SK-N-SH treated with all-trans-retinoic acid at 6 μM for 48 hours (cell line): ENCODE measurements around the gene TRIM6.
"Not testable (repeated sequence)": the region's sequence is repeated elsewhere in the genome, so short reads cannot be mapped to it uniquely, and the experiment has no call there.

ENCODE experiments used
- ATAC-seq: fragments of 200-7000 bp; cut with Tn5 transposase; 3 replicates; pipeline ENCODE4 v1.9.1; 2020; ENCODE audit warnings: mild to moderate bottlenecking, moderate library complexity
- ARNTL ChIP-seq: fragments of 450-650 bp; formaldehyde crosslinking; IDR thresholded peaks from 2 replicates; pipeline ENCODE4 v1.5.0; 2020; ENCODE audit warnings: low read depth, mild to moderate bottlenecking, moderate library complexity, borderline replicate concordance
- BACH2 ChIP-seq: fragments of 250-450 bp; sonication (Bioruptor Pico); IDR thresholded peaks from 2 replicates; pipeline ENCODE4 v1.9.0; 2021; ENCODE audit warnings: mild to moderate bottlenecking, borderline replicate concordance
- CREB5 ChIP-seq: fragments of 250-450 bp; sonication (Bioruptor Pico); IDR thresholded peaks from 2 replicates; pipeline ENCODE4 v1.5.1; 2020; ENCODE audit warnings: low read depth, mild to moderate bottlenecking, moderate library complexity
- CSDC2 ChIP-seq: fragments of 250-450 bp; sonication (Bioruptor Pico); IDR thresholded peaks from 2 replicates; pipeline ENCODE4 v1.5.0; 2020; ENCODE audit warnings: mild to moderate bottlenecking, moderate library complexity
- CSRNP3 ChIP-seq: fragments of 250-450 bp; sonication (Bioruptor Pico); IDR thresholded peaks from 2 replicates; pipeline ENCODE4 v1.5.1; 2021; ENCODE audit warnings: mild to moderate bottlenecking, moderate library complexity
- GLIS3 ChIP-seq: fragments of 250-450 bp; sonication (Bioruptor Pico); IDR thresholded peaks from 2 replicates; pipeline ENCODE4 v1.5.0; 2020; ENCODE audit warnings: mild to moderate bottlenecking, moderate library complexity
- OSR1 ChIP-seq: fragments of 250-450 bp; sonication (Bioruptor Pico); IDR thresholded peaks from 2 replicates; pipeline ENCODE4 v1.8.0; 2022; ENCODE audit warnings: moderate library complexity, mild to moderate bottlenecking, inconsistent platforms
- PATZ1 ChIP-seq: fragments of 250-450 bp; sonication (Bioruptor Pico); IDR thresholded peaks from 2 replicates; pipeline ENCODE4 v1.8.0; 2020; ENCODE audit warnings: mild to moderate bottlenecking, moderate library complexity, borderline replicate concordance
- POU6F1 ChIP-seq: fragments of 250-450 bp; sonication (Bioruptor Pico); IDR thresholded peaks from 2 replicates; pipeline ENCODE4 v1.8.0; 2021; ENCODE audit warnings: low read depth, mild to moderate bottlenecking, moderate library complexity, borderline replicate concordance
- PPARA ChIP-seq: fragments of 250-450 bp; sonication (Bioruptor Pico); IDR thresholded peaks from 2 replicates; pipeline ENCODE4 v1.5.0; 2020; ENCODE audit warnings: mild to moderate bottlenecking, borderline replicate concordance
- SNAI2 ChIP-seq: fragments of 250-450 bp; sonication (Bioruptor Pico); IDR thresholded peaks from 2 replicates; pipeline ENCODE4 v1.5.0; 2020; ENCODE audit warnings: mild to moderate bottlenecking, moderate library complexity
- TCF4 ChIP-seq: fragments of 250-450 bp; sonication (Bioruptor Pico); IDR thresholded peaks from 2 replicates; pipeline ENCODE4 v1.8.0; 2021; ENCODE audit warnings: mild to moderate bottlenecking, moderate library complexity, borderline replicate concordance
- TOX ChIP-seq: fragments of 250-450 bp; sonication (Bioruptor Pico); IDR thresholded peaks from 2 replicates; pipeline ENCODE4 v1.8.0; 2021; ENCODE audit warnings: mild to moderate bottlenecking, moderate library complexity, borderline replicate concordance
- ZC3H10 ChIP-seq: fragments of 250-450 bp; sonication (Bioruptor Pico); IDR thresholded peaks from 2 replicates; pipeline ENCODE4 v1.5.1; 2021; ENCODE audit warnings: mild to moderate bottlenecking, moderate library complexity
- ZFP3 ChIP-seq: fragments of 250-450 bp; sonication (Bioruptor Pico); IDR thresholded peaks from 2 replicates; pipeline ENCODE4 v1.5.0; 2020; ENCODE audit warnings: mild to moderate bottlenecking, moderate library complexity
- ZFP30 ChIP-seq: fragments of 450-650 bp; formaldehyde crosslinking; IDR thresholded peaks from 2 replicates; pipeline ENCODE4 v1.5.0; 2022; ENCODE audit warnings: mild to moderate bottlenecking, moderate library complexity
- ZNF565 ChIP-seq: fragments of 450-650 bp; formaldehyde crosslinking; conservative IDR thresholded peaks from 2 replicates; pipeline ENCODE4 v1.5.0; 2020; ENCODE audit warnings: low read depth, mild to moderate bottlenecking, moderate library complexity
- ZNF70 ChIP-seq: fragments of 450-650 bp; formaldehyde crosslinking; IDR thresholded peaks from 2 replicates; pipeline ENCODE4 v1.5.0; 2020; ENCODE audit warnings: mild to moderate bottlenecking, moderate library complexity
- ZNF8 ChIP-seq: fragments of 450-650 bp; formaldehyde crosslinking; IDR thresholded peaks from 2 replicates; pipeline ENCODE4 v1.5.0; 2020; ENCODE audit warnings: mild to moderate bottlenecking, moderate library complexity

The TRIM6 gene

GRCh38 chr11:5581014-5581413 lies 15.4 kb upstream of the TRIM6 start (continued):
- TF ChIP-seq ZNF565 (CRISPR knock-in tag), result no peak
- TF ChIP-seq ZFP3 (CRISPR knock-in tag), result no peak

GRCh38 chr11:5584458-5584857 lies 12.0 kb upstream of the TRIM6 start:
- ATAC-seq, result not testable (repeated sequence)

GRCh38 chr11:5589906-5590305 lies 6.5 kb upstream of the TRIM6 start:
- ATAC-seq, result not testable (repeated sequence)

- no peak for TF ChIP-seq TOX (CRISPR knock-in tag)
- no peak for TF ChIP-seq CSDC2 (CRISPR knock-in tag)
- TF ChIP-seq CSRNP3 (CRISPR knock-in tag), result no peak
- no peak for TF ChIP-seq ZC3H10 (CRISPR knock-in tag)
- TF ChIP-seq POU6F1 (CRISPR knock-in tag), result no peak
- TF ChIP-seq ZNF8 (CRISPR knock-in tag), result no peak
- no peak for TF ChIP-seq ZNF70 (CRISPR knock-in tag)
- no peak for TF ChIP-seq OSR1 (CRISPR knock-in tag)
- TF ChIP-seq ARNTL (CRISPR knock-in tag), result no peak
- TF ChIP-seq ZFP30 (CRISPR knock-in tag), result no peak
- TF ChIP-seq CREB5 (CRISPR knock-in tag), result no peak
- ATAC-seq, result no peak
Observed at GRCh38 chr11:5591613-5592012, 4.8 kb upstream of the TRIM6 start.

GRCh38 chr11:5592615-5593014 lies 3.8 kb upstream of the TRIM6 start:
- ATAC-seq, result no peak
- TF ChIP-seq POU6F1 (CRISPR knock-in tag) (no peak), PATZ1 (CRISPR knock-in tag) (no peak), ZC3H10 (CRISPR knock-in tag) (no peak), ZNF70 (CRISPR knock-in tag) (no peak), GLIS3 (CRISPR knock-in tag) (no peak), ZFP30 (CRISPR knock-in tag) (no peak), ZNF8 (CRISPR knock-in tag) (no peak), BACH2 (CRISPR knock-in tag) (no peak), CSRNP3 (CRISPR knock-in tag) (no peak), ZFP3 (CRISPR knock-in tag) (no peak), TCF4 (no peak), PPARA (CRISPR knock-in tag) (no peak), SNAI2 (CRISPR knock-in tag) (no peak), TOX (CRISPR knock-in tag) (no peak), CREB5 (CRISPR knock-in tag) (no peak)
